T-cell (primary cell): Measurements from ENCODE around the gene CREB3L4. TPM values are rescaled to one million over a fixed set of nuclear protein-coding genes. Genes with fewer than 3 reads are reported as not detected.

Experiments
- ATAC-seq, 4 experiments: fragments of 200-7000 bp in 3 of 4; fragments of 150-1000 bp in 1 of 4; cut with Tn5 transposase; replicated peaks in 1 of 4; 1 replicate in 3 of 4; 2 replicates in 1 of 4; pipeline ENCODE4 v1.10.0; 2021; ENCODE audit warnings: moderate library complexity in 3 of 4, mild to moderate bottlenecking in 2 of 4, moderate number of reproducible peaks in 1 of 4
- CTCF ChIA-PET, 2 donors: fragments of 300-600 bp; sonication (Branson Sonifier 250); formaldehyde crosslinking; loops; one replicate each; lab custom pipeline; 2022; ENCODE audit warnings: antibody characterized with exemption in 2 of 2; lab: Charles Lee
- POLR2A ChIA-PET, 2 donors: fragments of 300-600 bp; sonication (Branson Sonifier 250); formaldehyde crosslinking; loops; one replicate each; lab custom pipeline; 2022; ENCODE audit warnings: antibody characterized with exemption in 2 of 2; lab: Charles Lee
- DNase-seq, 35 experiments: peaks; one replicate each; pipeline versions ENCODE4 v3.0.0 to v3.0.0-alpha.2; 2013 to 2023
- H3K27ac ChIP-seq: one replicate; pipeline ENCODE4 v1.5.1; 2013; ENCODE audit warnings: low read length
- H3K27me3 ChIP-seq, 2 experiments: replicated peaks in 1 of 2; 1 replicate in 1 of 2; 2 replicates in 1 of 2; pipeline versions ENCODE4 v1.6.1 to v1.7.0; 2013; ENCODE audit warnings: low read length in 1 of 2, mixed read lengths in 1 of 2; ENCODE audit not compliant: control insufficient read depth in 2 of 2, insufficient read depth in 2 of 2; ENCODE audit errors: extremely low read depth in 1 of 2
- H3K36me3 ChIP-seq, 2 donors: 1 replicate in 1 of 2; 2 replicates in 1 of 2; pipeline versions ENCODE4 v1.6.1 to v1.7.0; 2013; ENCODE audit warnings: low read length in 1 of 2; ENCODE audit not compliant: control insufficient read depth in 2 of 2, insufficient read depth in 1 of 2; ENCODE audit errors: extremely low read depth in 1 of 2
- H3K4me1 ChIP-seq, 2 experiments: 1 replicate in 1 of 2; 2 replicates in 1 of 2; pipeline versions ENCODE4 v1.6.1 to v1.7.0; 2013; ENCODE audit warnings: low read length in 2 of 2, mixed read lengths in 1 of 2; ENCODE audit not compliant: insufficient read depth in 2 of 2, control insufficient read depth in 1 of 2; ENCODE audit errors: extremely low read depth in 1 of 2
- H3K4me3 ChIP-seq, 2 donors: 1 replicate in 1 of 2; 2 replicates in 1 of 2; pipeline versions ENCODE4 v1.5.1 to v1.7.0; 2013; ENCODE audit warnings: mild to moderate bottlenecking in 2 of 2, low read length in 1 of 2, moderate library complexity in 1 of 2; ENCODE audit not compliant: control insufficient read depth in 1 of 2; ENCODE audit errors: extremely low read depth in 1 of 2
- H3K9me3 ChIP-seq: 2 replicates; pipeline ENCODE4 v1.7.0; 2013
- H3K27ac Mint-ChIP-seq, 2 donors: one replicate each; pipeline ENCODE4 v1.8.0; 2020 to 2021; ENCODE audit warnings: mild to moderate bottlenecking in 2 of 2, mixed read lengths in 2 of 2
- H3K27me3 Mint-ChIP-seq, 2 donors: one replicate each; pipeline ENCODE4 v1.8.0; 2021 to 2022; ENCODE audit warnings: mixed read lengths in 2 of 2
- H3K36me3 Mint-ChIP-seq: one replicate; pipeline ENCODE4 v1.8.0; 2021; ENCODE audit warnings: mixed read lengths
- H3K4me1 Mint-ChIP-seq, 3 donors: one replicate each; pipeline ENCODE4 v1.8.0; 2020 to 2022; ENCODE audit warnings: mixed read lengths in 3 of 3, mild to moderate bottlenecking in 1 of 3
- H3K4me3 Mint-ChIP-seq, 3 donors: one replicate each; pipeline ENCODE4 v1.8.0; 2020 to 2022; ENCODE audit warnings: mild to moderate bottlenecking in 3 of 3, mixed read lengths in 3 of 3, moderate library complexity in 3 of 3
- H3K9me3 Mint-ChIP-seq, 3 donors: one replicate each; pipeline ENCODE4 v1.8.0; 2020 to 2022; ENCODE audit warnings: mixed read lengths in 3 of 3
- WGBS: methylation state at CpG from one replicate; pipeline ENCODE4 v1.1.5; 2013; ENCODE audit warnings: missing lambda C conversion rate; ENCODE audit not compliant: insufficient coverage; 5-methylcytosine and 5-hydroxymethylcytosine counted together
- total RNA-seq, 35 experiments: library from RNA in 6 of 35; stranded (reverse) in 6 of 35; fragments of 120-200 nt in 1 of 35; gene quantifications; one replicate each; pipeline versions ENCODE4 v1.2.1 to v1.2.4 and lab custom pipeline; 2013 to 2026

The CREB3L4 gene
- total RNA-seq, 5 donors from 2014 or later (not counting 1 experiment from before 2014, with no cell fraction given), result 3.3 to 9.0 (median 6.3) TPM

- H3K4me1 ChIP-seq, result peaks cover 33 to 59% of the 10 kb centered on the region in 2 experiments
- peaks cover 0 to 13% of the 10 kb centered on the region in 2 donors for H3K36me3 ChIP-seq
- 93% methylated on average over 2 of the region's 3 CpGs for WGBS
- no peak overlapping the region for H3K4me3 ChIP-seq
- no peaks in the 10 kb centered on the region for H3K9me3 ChIP-seq
- H3K9me3 Mint-ChIP-seq, result no peaks in the 10 kb centered on the region
- no peak for ATAC-seq
- H3K27ac ChIP-seq, result no peak overlapping the region
- H3K4me1 Mint-ChIP-seq, result peaks cover 59 to 68% (median 64%) of the 10 kb centered on the region in 3 donors
- POLR2A ChIA-PET, result interaction anchor here in 1 of 2 donors (1.5 kb wide), 1 partner anchor 31 kb away, joined by 6 read pairs; the partner anchor contains the start of gene RPS27
- H3K4me3 Mint-ChIP-seq, result peak overlapping the region in 2 of 3 donors; percentile 3 to 97
- DNase-seq, result no peak
- no peaks in the 10 kb centered on the region for H3K27me3 Mint-ChIP-seq
- peaks cover 2% of the 10 kb centered on the region for H3K36me3 Mint-ChIP-seq
- CTCF ChIA-PET, result interaction anchor here in 1 of 2 donors (1.5 kb wide), 1 partner anchor 14 kb away, joined by 5 read pairs; no protein-coding TSS in a partner anchor
- H3K27me3 ChIP-seq, result no peaks in the 10 kb centered on the region
- H3K27ac Mint-ChIP-seq, result peak overlapping the region; percentile 11 to 96
Measured at GRCh38 chr1:153959454-153959853, 8.2 kb upstream of the CREB3L4 start.

- DNase-seq, result no peak
- H3K36me3 Mint-ChIP-seq, result no peaks in the 10 kb centered on the region
- Histone ChIP-seq H3K4me3 (no peak overlapping the region), H3K27ac (no peak overlapping the region), H3K27me3 (no peaks in the 10 kb centered on the region), H3K36me3 (peaks cover 0 to 7% of the 10 kb centered on the region in 2 donors), H3K9me3 (no peaks in the 10 kb centered on the region), H3K4me1 (peaks cover 34 to 59% of the 10 kb centered on the region in 2 experiments)
- no peaks in the 10 kb centered on the region for H3K9me3 Mint-ChIP-seq
- ChIA-PET POLR2A (no interaction called here), CTCF (no interaction called here)
- peak overlapping the region in 1 of 2 donors; percentile 96 for H3K27ac Mint-ChIP-seq
- H3K4me1 Mint-ChIP-seq, result peaks cover 51 to 64% (median 61%) of the 10 kb centered on the region in 3 donors
- no peaks in the 10 kb centered on the region for H3K27me3 Mint-ChIP-seq
- ATAC-seq, result no peak
- no peak overlapping the region for H3K4me3 Mint-ChIP-seq
- WGBS, result 92% methylated on average over 11 of the region's 11 CpGs
Measured at GRCh38 chr1:153960206-153960605, 7.5 kb upstream of the CREB3L4 start.

DNA sequence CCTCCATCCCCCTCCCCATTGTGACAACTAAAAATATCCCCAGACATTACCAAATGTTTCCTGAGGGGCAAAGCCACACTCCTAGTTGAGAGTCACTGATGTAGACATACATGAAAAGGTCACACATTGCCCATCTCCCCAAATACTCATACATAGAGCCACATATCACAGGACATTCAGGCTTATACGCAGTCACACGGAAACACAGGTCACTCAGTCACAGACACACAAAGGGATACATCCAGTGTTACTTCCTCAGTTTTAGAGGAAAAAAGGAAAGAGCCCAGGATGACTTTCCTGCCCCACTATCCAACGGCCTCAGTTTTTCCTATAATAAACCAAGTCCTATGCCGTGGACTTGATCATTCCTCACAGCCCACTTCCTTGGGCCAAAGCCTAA, 6.3 kb upstream of the CREB3L4 start:
- ChIA-PET CTCF (no interaction called here), POLR2A (no interaction called here)
- no peaks in the 10 kb centered on the region for H3K9me3 ChIP-seq
- H3K36me3 ChIP-seq, result peaks cover 0 to 7% of the 10 kb centered on the region in 2 donors
- Mint-ChIP-seq H3K27me3 (no peaks in the 10 kb centered on the region), H3K27ac (peak overlapping the region; percentile 0 to 79), H3K4me1 (peaks cover 51 to 66% (median 59%) of the 10 kb centered on the region in 3 donors), H3K9me3 (no peaks in the 10 kb centered on the region), H3K36me3 (no peaks in the 10 kb centered on the region), H3K4me3 (peak overlapping the region in 2 of 3 donors; percentile 83 to 90)
- no peak overlapping the region for H3K4me3 ChIP-seq
- H3K27ac ChIP-seq, result no peak overlapping the region
- ATAC-seq (no peak), DNase-seq (no peak)
- no CpG with 5 or more reads among the region's 4 CpGs for WGBS
- no peaks in the 10 kb centered on the region for H3K27me3 ChIP-seq
- H3K4me1 ChIP-seq, result peaks cover 30 to 59% of the 10 kb centered on the region in 2 experiments

DNA sequence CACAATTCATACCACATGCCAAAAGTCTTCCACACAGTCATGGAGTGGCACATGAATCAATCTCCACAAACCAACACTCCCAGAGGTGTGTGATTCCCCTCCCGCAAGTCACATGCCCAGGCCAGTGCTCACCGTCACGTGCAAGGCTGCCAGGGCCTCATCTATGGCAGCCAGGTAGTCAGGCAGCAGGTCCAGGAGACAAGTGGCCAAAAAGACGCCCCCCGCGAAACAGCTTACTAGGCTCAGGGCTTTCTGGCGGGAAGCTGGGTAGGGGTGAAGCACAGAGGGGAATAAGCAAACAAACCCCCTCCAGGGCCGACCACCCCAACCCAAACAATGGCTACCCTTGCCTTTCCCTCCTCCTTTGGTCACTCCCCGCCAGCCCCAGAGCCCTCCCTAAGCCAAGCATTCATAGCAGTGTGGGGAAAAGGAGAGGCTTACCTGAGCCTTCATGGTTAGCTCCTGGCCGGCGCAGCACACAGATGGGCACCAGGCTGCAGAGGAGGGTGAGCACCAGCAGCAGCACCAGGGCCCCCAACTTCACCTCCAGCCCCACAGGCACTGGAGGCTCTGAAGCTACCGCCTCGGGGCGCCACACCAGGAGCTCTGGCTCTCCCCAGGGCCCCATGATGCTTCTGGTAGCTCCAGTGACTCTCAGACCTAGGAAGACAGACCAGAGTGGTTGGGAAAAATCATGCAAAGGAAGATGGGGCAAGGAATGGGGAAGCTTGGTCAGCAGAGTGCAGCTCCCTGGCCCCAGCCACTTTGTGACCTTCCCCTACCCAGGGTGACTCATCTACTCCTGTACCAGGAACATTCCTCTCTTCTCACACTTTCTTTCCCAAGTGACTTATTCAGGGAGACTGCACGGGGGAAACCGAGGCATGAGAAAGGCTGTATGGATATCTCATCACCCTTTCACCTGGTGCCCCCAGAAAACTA, 5.3 kb upstream of the CREB3L4 start:
- H3K4me3 ChIP-seq, result peak overlapping the region; percentile 72 to 92
- ChIA-PET POLR2A (interaction anchor here in 1 of 2 donors (0.5 to 0.6 kb wide), 2 partner anchors 112 to 303 kb away, joined by 3 read pairs; no protein-coding TSS in a partner anchor), CTCF (interaction anchor here in 1 of 2 donors (1.9 kb wide), 1 partner anchor 16 kb away, joined by 7 read pairs; the partner anchor contains the start of gene DENND4B)
- Mint-ChIP-seq H3K27ac (peak overlapping the region; percentile 94), H3K27me3 (no peaks in the 10 kb centered on the region), H3K9me3 (no peaks in the 10 kb centered on the region), H3K4me1 (peaks cover 50 to 66% (median 57%) of the 10 kb centered on the region in 3 donors), H3K4me3 (peak overlapping the region; percentile 83 to 90 (median 87)), H3K36me3 (no peaks in the 10 kb centered on the region)
- DNase-seq (no peak), ATAC-seq (no peak)
- H3K36me3 ChIP-seq, result peaks cover 0 to 7% of the 10 kb centered on the region in 2 donors
- no peaks in the 10 kb centered on the region for H3K27me3 ChIP-seq
- H3K9me3 ChIP-seq, result no peaks in the 10 kb centered on the region
- peaks cover 21 to 52% of the 10 kb centered on the region in 2 experiments for H3K4me1 ChIP-seq
- 90% methylated on average over 5 of the region's 16 CpGs for WGBS
- peak overlapping the region; percentile 90 for H3K27ac ChIP-seq

DNA sequence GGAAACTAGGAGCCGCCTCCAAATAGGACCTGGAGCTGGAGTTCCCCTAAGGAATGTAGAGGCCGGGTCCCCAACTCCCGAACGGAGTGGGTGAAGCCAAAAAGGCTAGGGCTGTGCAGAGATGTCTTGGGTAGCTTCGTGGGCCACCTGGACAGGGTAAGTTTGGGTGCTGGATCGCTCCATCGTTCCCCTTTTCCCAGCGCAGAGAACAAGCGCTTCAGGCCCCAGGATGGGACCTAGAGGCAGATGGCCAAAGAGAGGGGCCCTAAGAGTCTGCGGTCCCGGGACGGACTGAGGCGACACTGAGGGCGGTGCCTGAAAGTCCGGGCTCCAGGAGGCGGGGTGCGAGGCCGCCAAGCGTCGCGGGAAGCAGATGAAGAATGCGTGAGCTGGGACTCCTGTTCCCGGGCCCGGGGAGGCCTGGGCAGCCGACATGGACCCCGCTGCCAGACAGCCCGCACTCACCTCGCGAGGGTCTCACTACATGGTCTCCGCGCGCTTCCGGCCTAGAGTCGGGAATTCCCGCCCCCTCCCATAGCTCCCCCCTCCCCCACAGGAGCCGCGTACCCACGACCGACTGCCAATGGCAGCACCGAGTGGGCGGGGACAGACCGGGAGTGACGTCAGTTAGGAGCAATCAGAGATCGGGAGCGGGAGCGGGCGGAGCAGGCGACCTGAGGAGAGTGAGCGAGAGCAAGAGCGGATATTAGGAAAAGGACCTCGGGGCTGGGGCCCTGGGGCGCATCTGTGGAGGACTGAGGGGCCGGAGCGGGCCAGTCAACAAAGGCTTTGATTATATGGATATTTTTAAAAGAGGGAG, 4.5 kb upstream of the CREB3L4 start, which contains the start of gene SLC39A1:
TSS of gene SLC39A1 (minus strand) at position 508 of the 820 bp plus-strand sequence. CDS start 822 bp downstream, outside the sequence.
- Histone ChIP-seq H3K36me3 (peaks cover 0 to 7% of the 10 kb centered on the region in 2 donors), H3K4me3 (peak within 1 kb of the TSS; percentile 72 to 92), H3K27ac (peak within 1 kb of the TSS; percentile 90), H3K9me3 (no peaks in the 10 kb centered on the region), H3K27me3 (no peaks in the 10 kb centered on the region), H3K4me1 (peaks cover 20 to 57% of the 10 kb centered on the region in 2 experiments)
- Mint-ChIP-seq H3K4me1 (peaks cover 57 to 71% (median 60%) of the 10 kb centered on the region in 3 donors), H3K27ac (peak within 1 kb of the TSS; percentile 94), H3K36me3 (no peaks in the 10 kb centered on the region), H3K9me3 (no peaks in the 10 kb centered on the region), H3K4me3 (peak within 1 kb of the TSS; percentile 83 to 90 (median 87)), H3K27me3 (no peaks in the 10 kb centered on the region)
- peak; percentile 75 to 96 (median 88) for DNase-seq
- ATAC-seq, result peak; percentile 52 to 61 (median 53)
- ChIA-PET POLR2A (interaction anchor here (0.5 to 0.6 kb wide), 4 partner anchors 14 to 1953 kb away, joined by 3 read pairs; no protein-coding TSS in a partner anchor), CTCF (interaction anchor here in 1 of 2 donors (0.6 to 2.0 kb wide), 5 partner anchors 14 to 166 kb away, joined by 3 to 11 read pairs (median 3); partner anchors contain the start of genes DENND4B and JTB)
- 1% methylated on average over 48 of the region's 54 CpGs for WGBS
